PC-9 (cell line): ENCODE measurements around the gene FAM117B. TPM values are rescaled to one million over a fixed set of nuclear protein-coding genes. Genes with fewer than 3 reads are reported as not detected.

Experiments
- BruUV-seq: library from RNA; stranded (reverse); fragments of 400-500 nt; replicated peaks from 2 replicates; lab custom pipeline; 2021; lab: Mats Ljungman, UMichigan
- CTCF ChIA-PET: fragments of 300-600 bp; sonication (Branson Sonifier 250); formaldehyde crosslinking; loops from one replicate; lab custom pipeline; 2022; ENCODE audit warnings: antibody characterized with exemption; lab: Charles Lee
- POLR2A ChIA-PET: fragments of 300-600 bp; sonication (Branson Sonifier 250); formaldehyde crosslinking; loops from one replicate; lab custom pipeline; 2022; ENCODE audit warnings: antibody characterized with exemption; ENCODE audit not compliant: unreplicated experiment; lab: Charles Lee
- DNase-seq, 2 experiments: peaks; one replicate each; pipeline versions ENCODE4 v3.0.0 to v3.0.0-alpha.2; 2015 to 2022; ENCODE audit warnings: mixed read lengths in 1 of 2
- H2AFZ ChIP-seq: fragments of 200-600 bp; sonication (generic); 2 replicates; pipeline ENCODE4 v1.8.1; 2017; ENCODE audit warnings: antibody characterized with exemption
- H3F3A ChIP-seq: fragments of 200-600 bp; sonication (generic); 2 replicates; pipeline ENCODE4 v1.8.1; 2017; ENCODE audit warnings: antibody characterized with exemption, mild to moderate bottlenecking, low read depth; ENCODE audit not compliant: insufficient read depth
- H3K27ac ChIP-seq: fragments of 200-600 bp; sonication (generic); 2 replicates; pipeline ENCODE4 v1.6.1; 2016; ENCODE audit warnings: mixed run types
- H3K27me3 ChIP-seq: fragments of 200-600 bp; sonication (generic); 2 replicates; pipeline ENCODE4 v1.6.1; 2016; ENCODE audit warnings: low read depth, mixed run types; ENCODE audit not compliant: insufficient read depth
- H3K36me3 ChIP-seq: fragments of 200-600 bp; sonication (generic); 2 replicates; pipeline ENCODE4 v1.6.1; 2016; ENCODE audit warnings: low read depth, mixed run types
- H3K4me1 ChIP-seq: fragments of 200-600 bp; sonication (generic); replicated peaks from 2 replicates; pipeline ENCODE4 v1.6.1; 2016; ENCODE audit warnings: mixed run types; ENCODE audit not compliant: insufficient read depth
- H3K4me2 ChIP-seq: fragments of 200-600 bp; sonication (generic); 2 replicates; pipeline ENCODE4 v1.6.1; 2017; ENCODE audit warnings: mixed run types
- H3K4me3 ChIP-seq: fragments of 200-600 bp; sonication (generic); 2 replicates; pipeline ENCODE4 v1.6.1; 2016; ENCODE audit warnings: mixed run types
- H3K79me2 ChIP-seq: fragments of 200-600 bp; sonication (generic); 2 replicates; pipeline ENCODE4 v1.6.1; 2017; ENCODE audit warnings: low read depth, mixed run types
- H3K9me2 ChIP-seq: fragments of 200-600 bp; sonication (generic); 2 replicates; pipeline ENCODE4 v1.8.1; 2017; ENCODE audit warnings: mild to moderate bottlenecking; ENCODE audit not compliant: insufficient read depth
- H3K9me3 ChIP-seq: fragments of 200-600 bp; sonication (generic); 2 replicates; pipeline ENCODE4 v1.8.1; 2016; ENCODE audit warnings: low read depth; ENCODE audit not compliant: insufficient read depth
- H4K20me1 ChIP-seq: fragments of 200-600 bp; sonication (generic); 2 replicates; pipeline ENCODE4 v1.8.1; 2017; ENCODE audit not compliant: insufficient read depth
- CTCF ChIP-seq: fragments of 200-600 bp; sonication (generic); conservative IDR thresholded peaks from 2 replicates; pipeline ENCODE4 v1.6.1; 2017; ENCODE audit warnings: mixed run types, antibody characterized with exemption, mild to moderate bottlenecking, moderate library complexity
- EZH2 ChIP-seq: fragments of 200-600 bp; sonication (generic); IDR thresholded peaks from 2 replicates; pipeline ENCODE4 v1.8.0; 2017; ENCODE audit warnings: antibody characterized with exemption, low read depth
- intact Hi-C: fragments of 100-400 bp; cut with micrococcal nuclease; formaldehyde crosslinking; loops from one replicate; pipeline ENCODE4 v1.10.0; 2022; ENCODE audit not compliant: unreplicated experiment
- total RNA-seq: library from RNA; stranded (reverse); gene quantifications from 2 replicates; pipeline ENCODE4 v1.2.3, GENCODE V29; 2021

FAM117B gene
- total RNA-seq, 1 experiment from 2014 or later = 8.2 TPM

- Histone ChIP-seq H3F3A (no peaks in the 10 kb centered on the region), H3K27me3 (no peaks in the 10 kb centered on the region), H3K9me3 (no peaks in the 10 kb centered on the region), H3K79me2 (no peaks in the 10 kb centered on the region), H3K9me2 (no peaks in the 10 kb centered on the region), H3K4me1 (no peaks in the 10 kb centered on the region), H3K4me2 (no peak overlapping the region), H3K4me3 (no peak overlapping the region), H3K27ac (no peak overlapping the region), H4K20me1 (no peaks in the 10 kb centered on the region), H3K36me3 (no peaks in the 10 kb centered on the region), H2AFZ (no peak overlapping the region)
- DNase-seq = no peak
- ChIA-PET POLR2A (no interaction called here), CTCF (no interaction called here)
- TF ChIP-seq CTCF (no peak), EZH2 (no peak)
- intact Hi-C loops = no loop called here
- BruUV-seq = no TSS peak
Observed at GRCh38 chr2:202726070-202726469, 91.3 kb downstream of the FAM117B start.

GRCh38 chr2:202736826-202737225 lies 102.1 kb downstream of the FAM117B start:
- DNase-seq = no peak
- Histone ChIP-seq H3K36me3 (no peaks in the 10 kb centered on the region), H3K9me3 (no peaks in the 10 kb centered on the region), H3K9me2 (no peaks in the 10 kb centered on the region), H3K79me2 (no peaks in the 10 kb centered on the region), H3F3A (no peaks in the 10 kb centered on the region), H4K20me1 (no peaks in the 10 kb centered on the region), H3K27me3 (no peaks in the 10 kb centered on the region), H3K4me1 (no peaks in the 10 kb centered on the region), H3K27ac (no peak overlapping the region), H2AFZ (no peak overlapping the region), H3K4me3 (no peak overlapping the region), H3K4me2 (no peak overlapping the region)
- ChIA-PET CTCF (no interaction called here), POLR2A (no interaction called here)
- intact Hi-C loops = no loop called here
- no TSS peak for BruUV-seq
- no peak for TF ChIP-seq EZH2
- no peak for TF ChIP-seq CTCF

GRCh38 chr2:202743613-202744012 lies 108.8 kb downstream of the FAM117B start:
- no peaks in the 10 kb centered on the region for H3K9me2 ChIP-seq
- no peaks in the 10 kb centered on the region for H3K9me3 ChIP-seq
- H4K20me1 ChIP-seq = no peaks in the 10 kb centered on the region
- no peaks in the 10 kb centered on the region for H3K27me3 ChIP-seq
- no TSS peak for BruUV-seq
- no peaks in the 10 kb centered on the region for H3K4me1 ChIP-seq
- no peak overlapping the region for H2AFZ ChIP-seq
- H3K4me3 ChIP-seq = no peak overlapping the region
- intact Hi-C loops = no loop called here
- no peaks in the 10 kb centered on the region for H3K36me3 ChIP-seq
- no peak for DNase-seq
- CTCF ChIA-PET = no interaction called here
- H3K27ac ChIP-seq = no peak overlapping the region
- POLR2A ChIA-PET = no interaction called here
- TF ChIP-seq CTCF (no peak), EZH2 (no peak)
- H3K79me2 ChIP-seq = no peaks in the 10 kb centered on the region
- no peaks in the 10 kb centered on the region for H3F3A ChIP-seq
- no peak overlapping the region for H3K4me2 ChIP-seq
